RWPE2 (cell line): ENCODE data around the gene KCNE3.
A peak's percentile ranks its signal among the peaks of the same experiment; 100 is the strongest.

Experiments
- ATAC-seq: fragments of 200-7000 bp; cut with Tn5 transposase; 3 replicates; pipeline ENCODE4 v1.9.1; 2021; ENCODE audit warnings: low read depth
- DNase-seq: peaks from one replicate; pipeline ENCODE4 v3.0.0-alpha.2; 2020; ENCODE audit warnings: low spot score
- H3K27ac ChIP-seq: fragments of 450-650 bp; 2 replicates; pipeline ENCODE4 v1.5.1; 2017; ENCODE audit warnings: mild to moderate bottlenecking; ENCODE audit not compliant: poor library complexity, severe bottlenecking
- H3K27me3 ChIP-seq: fragments of 250-450 bp; sonication (Bioruptor Pico); 2 replicates; pipeline ENCODE4 v1.5.1; 2021; ENCODE audit warnings: mild to moderate bottlenecking, moderate library complexity; ENCODE audit not compliant: insufficient read depth, poor library complexity, severe bottlenecking
- H3K36me3 ChIP-seq: fragments of 250-450 bp; sonication (Bioruptor Pico); 2 replicates; pipeline ENCODE4 v1.5.1; 2020; ENCODE audit warnings: low read depth, mild to moderate bottlenecking, moderate library complexity
- H3K4me1 ChIP-seq: fragments of 250-450 bp; sonication (Bioruptor Pico); 2 replicates; pipeline ENCODE4 v1.5.1; 2021; ENCODE audit warnings: mild to moderate bottlenecking, moderate library complexity; ENCODE audit not compliant: insufficient read depth, poor library complexity, severe bottlenecking
- H3K4me3 ChIP-seq: fragments of 250-450 bp; sonication (Bioruptor Pico); 2 replicates; pipeline ENCODE4 v1.5.1; 2021; ENCODE audit warnings: mild to moderate bottlenecking, moderate library complexity; ENCODE audit not compliant: severe bottlenecking
- H3K9me3 ChIP-seq: fragments of 250-450 bp; sonication (Bioruptor Pico); 2 replicates; pipeline ENCODE4 v1.5.1; 2021; ENCODE audit warnings: mild to moderate bottlenecking, moderate library complexity; ENCODE audit not compliant: severe bottlenecking
- TF ChIP-seq, protein P1 (sequence below): fragments of 450-650 bp; IDR thresholded peaks from one replicate; pipeline ENCODE4 v1.5.1; 2017; ENCODE audit warnings: mild to moderate bottlenecking, moderate library complexity; ENCODE audit not compliant: poor library complexity, severe bottlenecking

KCNE3 gene

GRCh38 chr11:74457356-74457755 lies 10.0 kb downstream of the KCNE3 start:
- Histone ChIP-seq H3K27me3 (no peaks in the 10 kb centered on the region), H3K4me1 (no peaks in the 10 kb centered on the region), H3K9me3 (no peaks in the 10 kb centered on the region), H3K27ac (no peak overlapping the region), H3K4me3 (no peak overlapping the region), H3K36me3 (no peaks in the 10 kb centered on the region)
- DNase-seq = no peak
- ATAC-seq = no peak
- TF ChIP-seq, protein P1, sequence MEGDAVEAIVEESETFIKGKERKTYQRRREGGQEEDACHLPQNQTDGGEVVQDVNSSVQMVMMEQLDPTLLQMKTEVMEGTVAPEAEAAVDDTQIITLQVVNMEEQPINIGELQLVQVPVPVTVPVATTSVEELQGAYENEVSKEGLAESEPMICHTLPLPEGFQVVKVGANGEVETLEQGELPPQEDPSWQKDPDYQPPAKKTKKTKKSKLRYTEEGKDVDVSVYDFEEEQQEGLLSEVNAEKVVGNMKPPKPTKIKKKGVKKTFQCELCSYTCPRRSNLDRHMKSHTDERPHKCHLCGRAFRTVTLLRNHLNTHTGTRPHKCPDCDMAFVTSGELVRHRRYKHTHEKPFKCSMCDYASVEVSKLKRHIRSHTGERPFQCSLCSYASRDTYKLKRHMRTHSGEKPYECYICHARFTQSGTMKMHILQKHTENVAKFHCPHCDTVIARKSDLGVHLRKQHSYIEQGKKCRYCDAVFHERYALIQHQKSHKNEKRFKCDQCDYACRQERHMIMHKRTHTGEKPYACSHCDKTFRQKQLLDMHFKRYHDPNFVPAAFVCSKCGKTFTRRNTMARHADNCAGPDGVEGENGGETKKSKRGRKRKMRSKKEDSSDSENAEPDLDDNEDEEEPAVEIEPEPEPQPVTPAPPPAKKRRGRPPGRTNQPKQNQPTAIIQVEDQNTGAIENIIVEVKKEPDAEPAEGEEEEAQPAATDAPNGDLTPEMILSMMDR = no peak

DNA sequence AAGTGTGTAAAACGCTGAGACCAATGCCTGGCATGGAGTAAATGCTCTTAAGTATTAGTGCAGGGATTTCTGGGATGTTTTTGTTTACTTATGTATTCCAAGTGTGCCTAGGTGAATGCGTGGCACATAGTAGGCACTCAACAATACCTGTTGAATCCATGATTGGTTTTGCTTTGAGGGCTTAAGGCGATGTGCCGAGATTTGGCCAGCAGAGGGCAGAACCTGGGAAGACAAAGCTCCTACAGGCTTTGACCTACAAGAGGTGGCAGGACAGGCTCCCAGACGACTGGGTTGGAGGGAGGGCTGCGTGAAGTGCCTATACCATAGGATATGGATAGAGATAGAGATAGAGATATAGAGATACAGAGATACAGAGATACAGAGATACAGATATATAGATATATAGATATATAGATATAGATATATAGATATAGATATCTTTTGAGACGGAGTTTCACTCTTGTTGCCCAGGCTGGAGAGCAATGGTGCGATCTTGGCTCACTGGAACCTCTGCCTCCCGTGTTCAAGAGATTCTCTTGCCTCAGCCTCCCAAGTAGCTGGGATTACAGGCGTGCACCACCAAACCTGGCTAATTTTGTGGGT lies 13.9 kb downstream of the KCNE3 start:
- TF ChIP-seq, protein P1 = peak; percentile 84
- Histone ChIP-seq H3K27me3 (no peaks in the 10 kb centered on the region), H3K4me1 (no peaks in the 10 kb centered on the region), H3K27ac (no peak overlapping the region), H3K4me3 (no peak overlapping the region), H3K9me3 (no peaks in the 10 kb centered on the region), H3K36me3 (no peaks in the 10 kb centered on the region)
- ATAC-seq = peak; percentile 74
- no peak for DNase-seq

GRCh38 chr11:74452366-74452765 lies 15.0 kb downstream of the KCNE3 start:
- DNase-seq (no peak), ATAC-seq (no peak)
- Histone ChIP-seq H3K27me3 (no peaks in the 10 kb centered on the region), H3K27ac (no peak overlapping the region), H3K4me1 (no peaks in the 10 kb centered on the region), H3K36me3 (no peaks in the 10 kb centered on the region), H3K4me3 (no peak overlapping the region), H3K9me3 (no peaks in the 10 kb centered on the region)
- TF ChIP-seq, protein P1 = no peak

GRCh38 chr11:74450318-74450717 lies 17.0 kb downstream of the KCNE3 start:
- DNase-seq (no peak), ATAC-seq (no peak)
- Histone ChIP-seq H3K27ac (no peak overlapping the region), H3K9me3 (no peaks in the 10 kb centered on the region), H3K36me3 (no peaks in the 10 kb centered on the region), H3K4me1 (no peaks in the 10 kb centered on the region), H3K27me3 (no peaks in the 10 kb centered on the region), H3K4me3 (no peak overlapping the region)
- TF ChIP-seq, protein P1 = no peak

GRCh38 chr11:74449369-74449931 lies 17.9 kb downstream of the KCNE3 start:
- no peaks in the 10 kb centered on the region for H3K4me1 ChIP-seq
- H3K9me3 ChIP-seq = no peaks in the 10 kb centered on the region
- no peaks in the 10 kb centered on the region for H3K36me3 ChIP-seq
- no peak overlapping the region for H3K27ac ChIP-seq
- DNase-seq (no peak), ATAC-seq (peak; percentile 80)
- H3K27me3 ChIP-seq = no peaks in the 10 kb centered on the region
- no peak overlapping the region for H3K4me3 ChIP-seq
- TF ChIP-seq, protein P1 = peak; percentile 91
